ENCODE measurements around the gene TAX1BP1. TPM values are rescaled to one million over a fixed set of nuclear protein-coding genes. Genes with fewer than 3 reads are reported as not detected.

The TAX1BP1 gene
- total and polyA plus RNA-seq, 11 donors: 91.2 to 190 (median 159) TPM

DNA sequence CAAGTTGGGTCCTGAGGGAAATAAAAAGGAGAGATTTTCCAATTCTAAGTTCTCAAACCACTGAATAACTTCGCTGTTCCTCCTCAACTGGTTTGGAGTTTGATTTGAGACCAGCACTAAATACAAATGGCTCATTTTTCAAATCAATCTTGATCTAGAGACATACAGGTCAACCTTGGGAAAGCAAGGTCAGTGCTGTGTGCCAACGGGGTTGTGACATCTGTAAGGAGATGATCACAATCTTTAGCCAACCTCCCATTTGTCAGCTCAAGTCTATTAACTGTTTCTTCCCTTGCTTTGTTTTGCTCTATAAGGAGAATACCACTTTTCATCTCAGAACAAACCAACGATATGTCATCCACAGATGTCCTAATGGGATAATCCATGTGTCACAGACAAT lies 131.1 kb downstream of the TAX1BP1 start:
- H3K36me3 ChIP-seq: no peaks in the 10 kb centered on the region
- no peak overlapping the region for H3K4me3 ChIP-seq
- intact Hi-C loops (cut with DNase I): no loop called here
- no peak for ATAC-seq
- no peaks in the 10 kb centered on the region for H3K9me3 ChIP-seq
- no peaks in the 10 kb centered on the region for H3K27me3 ChIP-seq
- peaks cover 0 to 31% (median 16%) of the 10 kb centered on the region in 12 donors for H3K4me1 ChIP-seq
- no peak for DNase-seq
- TF ChIP-seq, protein P1, sequence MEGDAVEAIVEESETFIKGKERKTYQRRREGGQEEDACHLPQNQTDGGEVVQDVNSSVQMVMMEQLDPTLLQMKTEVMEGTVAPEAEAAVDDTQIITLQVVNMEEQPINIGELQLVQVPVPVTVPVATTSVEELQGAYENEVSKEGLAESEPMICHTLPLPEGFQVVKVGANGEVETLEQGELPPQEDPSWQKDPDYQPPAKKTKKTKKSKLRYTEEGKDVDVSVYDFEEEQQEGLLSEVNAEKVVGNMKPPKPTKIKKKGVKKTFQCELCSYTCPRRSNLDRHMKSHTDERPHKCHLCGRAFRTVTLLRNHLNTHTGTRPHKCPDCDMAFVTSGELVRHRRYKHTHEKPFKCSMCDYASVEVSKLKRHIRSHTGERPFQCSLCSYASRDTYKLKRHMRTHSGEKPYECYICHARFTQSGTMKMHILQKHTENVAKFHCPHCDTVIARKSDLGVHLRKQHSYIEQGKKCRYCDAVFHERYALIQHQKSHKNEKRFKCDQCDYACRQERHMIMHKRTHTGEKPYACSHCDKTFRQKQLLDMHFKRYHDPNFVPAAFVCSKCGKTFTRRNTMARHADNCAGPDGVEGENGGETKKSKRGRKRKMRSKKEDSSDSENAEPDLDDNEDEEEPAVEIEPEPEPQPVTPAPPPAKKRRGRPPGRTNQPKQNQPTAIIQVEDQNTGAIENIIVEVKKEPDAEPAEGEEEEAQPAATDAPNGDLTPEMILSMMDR (IDR thresholded peaks at IDR 0.05): no peak
- TF ChIP-seq POLR2A (IDR thresholded peaks at IDR 0.05): no peak
- H3K27ac ChIP-seq: no peak overlapping the region
- 90 to 93% (median 91%) methylated on average over 3 of the region's 3 CpGs for WGBS, 4 donors

DNA sequence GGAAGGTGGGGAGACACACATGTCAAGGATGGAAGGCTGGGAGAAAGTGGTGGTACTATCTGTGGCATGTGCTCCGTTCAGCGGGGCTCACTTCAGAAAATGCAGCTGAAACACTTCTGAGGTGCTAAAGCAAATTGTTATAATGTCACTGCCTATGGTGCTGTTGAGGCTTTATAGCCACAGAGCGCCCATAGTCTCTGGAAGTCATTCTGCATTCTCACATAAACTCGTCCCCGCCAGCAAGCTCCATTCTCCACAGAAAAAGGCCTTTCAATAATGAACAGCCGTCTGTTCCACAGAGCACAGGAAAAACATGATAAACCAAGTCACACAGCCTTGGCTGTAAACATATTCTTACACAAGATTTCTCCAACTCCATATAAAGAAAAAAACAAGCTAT lies 131.9 kb downstream of the TAX1BP1 start:
- TF ChIP-seq, protein P1 (IDR thresholded peaks at IDR 0.05): no peak
- no peak for TF ChIP-seq POLR2A (IDR thresholded peaks at IDR 0.05)
- H3K9me3 ChIP-seq: no peaks in the 10 kb centered on the region
- no peaks in the 10 kb centered on the region for H3K27me3 ChIP-seq
- H3K27ac ChIP-seq: no peak overlapping the region
- H3K4me1 ChIP-seq: peaks cover 0 to 31% (median 16%) of the 10 kb centered on the region in 12 donors
- no peak overlapping the region for H3K4me3 ChIP-seq
- WGBS, 4 donors: 79 to 91% (median 84%) methylated on average over 6 of the region's 6 CpGs
- intact Hi-C loops (cut with DNase I): no loop called here
- no peaks in the 10 kb centered on the region for H3K36me3 ChIP-seq
- ATAC-seq: no peak
- DNase-seq: no peak

DNA sequence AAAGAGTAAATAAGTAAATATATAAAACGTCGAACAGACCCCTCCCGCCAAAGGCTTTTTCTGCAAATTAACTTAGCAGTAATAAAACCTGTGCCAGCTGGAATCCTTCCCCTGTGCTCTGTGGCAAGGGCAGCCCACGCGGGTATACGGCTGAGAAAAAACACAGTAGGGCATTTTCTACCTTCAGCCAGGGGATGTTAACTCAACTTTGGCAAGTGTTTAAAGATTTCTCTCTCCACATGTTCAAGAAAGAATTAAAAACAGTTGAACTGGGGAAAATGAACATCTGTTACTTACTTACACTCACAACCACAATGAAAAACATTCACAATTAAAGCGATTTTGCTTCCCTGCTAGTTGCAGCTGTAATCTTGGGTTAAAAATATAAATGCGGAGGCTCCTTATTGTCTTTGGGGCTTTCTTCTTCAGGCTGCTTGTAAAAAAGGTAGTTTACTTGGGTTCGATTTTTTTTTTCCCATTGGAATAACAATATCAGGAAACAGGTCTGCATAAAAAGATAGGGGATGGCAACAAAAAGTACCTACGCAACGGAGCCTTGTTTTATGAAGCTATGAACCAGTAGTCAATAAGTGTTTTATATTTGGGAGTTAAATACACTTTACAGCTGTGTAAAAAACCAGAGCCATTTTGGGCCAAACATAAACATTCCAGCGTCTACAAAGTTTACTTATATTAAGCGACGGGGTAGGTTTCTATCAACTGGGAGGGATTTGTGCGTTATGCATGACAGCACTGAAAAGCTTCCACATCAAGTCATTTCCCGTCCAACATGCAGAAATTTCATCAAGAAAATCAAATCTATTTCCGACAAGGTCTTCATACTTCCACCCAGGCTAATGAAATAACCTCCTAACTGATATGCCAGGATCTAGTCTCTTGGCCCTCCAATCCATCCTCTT lies 132.7 kb downstream of the TAX1BP1 start:
- H3K4me1 ChIP-seq: peaks cover 0 to 31% (median 16%) of the 10 kb centered on the region in 12 donors
- TF ChIP-seq, protein P1 (IDR thresholded peaks at IDR 0.05): no peak
- TF ChIP-seq POLR2A (IDR thresholded peaks at IDR 0.05): no peak
- DNase-seq (no peak), ATAC-seq (no peak)
- WGBS, 4 donors: 55 to 67% (median 64%) methylated on average over 17 of the region's 17 CpGs
- H3K27me3 ChIP-seq: no peaks in the 10 kb centered on the region
- H3K9me3 ChIP-seq: no peaks in the 10 kb centered on the region
- no peak overlapping the region for H3K4me3 ChIP-seq
- intact Hi-C loops (cut with DNase I): no loop called here
- H3K36me3 ChIP-seq: no peaks in the 10 kb centered on the region
- peak overlapping the region in 1 of 12 donors; percentile 1 for H3K27ac ChIP-seq
